Spleen (tissue), 7 donors: ENCODE data around the gene ZFP3.

ENCODE experiments used
- CTCF ChIP-seq, 11 experiments: fragments of 200-600 bp in 7 of 11; fragments of 450-650 bp in 4 of 11; sonication (generic) in 4 of 11; IDR thresholded peaks in 8 of 11; conservative IDR thresholded peaks in 3 of 11; 1 replicate in 7 of 11; 2 replicates in 4 of 11; pipeline versions ENCODE4 v1.4.0 to v1.8.0; 2016 to 2021; ENCODE audit warnings: antibody characterized with exemption in 11 of 11, inconsistent platforms in 4 of 11, mild to moderate bottlenecking in 1 of 11
- POLR2A ChIP-seq, 3 donors: fragments of 450-650 bp; IDR thresholded peaks; one replicate each; pipeline ENCODE4 v1.5.1; 2017; ENCODE audit warnings: antibody characterized with exemption in 3 of 3, mild to moderate bottlenecking in 1 of 3
- POLR2AphosphoS5 ChIP-seq, 3 donors: sonication (generic); formaldehyde crosslinking; IDR thresholded peaks; one replicate each; pipeline ENCODE4 v1.5.1; 2017; ENCODE audit warnings: antibody characterized with exemption in 3 of 3
- donor health status: DM: no; HTN: no; CAD: no; lungs with moderate emphysema.
- donor health status: DM: no; HTN: no; CAD: no.
- donor health status: DM: no; HTN: no; CAD: no.

- no peak for TF ChIP-seq CTCF (IDR thresholded peaks at IDR 0.05 in 8 of 11, conservative IDR thresholded peaks at IDR 0.05 in 3 of 11)
- no peak for TF ChIP-seq POLR2A (IDR thresholded peaks at IDR 0.05)
- no peak for TF ChIP-seq POLR2AphosphoS5 (IDR thresholded peaks at IDR 0.05)
Measured at GRCh38 chr17:5126719-5127488, 48.6 kb downstream of the ZFP3 start.
